ENCODE results near the gene TTLL6.

Gene TTLL6

DNA sequence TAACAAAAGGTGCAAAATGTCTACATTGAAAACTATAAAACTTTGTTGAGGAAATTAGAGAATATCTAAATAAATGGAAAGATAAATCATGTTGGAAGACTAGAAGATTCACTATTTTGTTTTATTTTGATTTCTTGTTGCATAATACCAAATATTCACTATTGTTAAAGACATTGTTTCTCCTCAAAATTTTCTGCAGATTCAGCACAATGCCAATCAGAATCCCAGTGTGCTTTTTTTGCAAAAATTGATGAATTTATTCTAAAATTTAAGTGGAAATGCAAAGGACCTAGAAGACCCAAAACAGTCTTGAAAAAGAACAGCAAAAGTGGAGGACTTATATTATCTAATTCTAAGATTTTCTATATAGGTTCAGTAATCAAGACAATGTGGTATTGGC lies 40.4 kb downstream of the TTLL6 start:
- no peaks in the 10 kb centered on the region for H3K27me3 ChIP-seq (ENCODE audit: insufficient read depth, insufficient read length)
- no peak overlapping the region for H3K4me3 ChIP-seq (ENCODE audit: insufficient read length, low read depth)
- H3K4me1 ChIP-seq (ENCODE audit: insufficient read depth, insufficient read length) = no peaks in the 10 kb centered on the region
- no peak for DNase-seq (ENCODE audit: low read depth, low spot score)
- no peaks in the 10 kb centered on the region for H3K36me3 ChIP-seq (ENCODE audit: insufficient read depth, insufficient read length, low read length)
- TF ChIP-seq YY1 (IDR thresholded peaks at IDR 0.05; ENCODE audit: insufficient read depth, insufficient read length) = no peak
- TF ChIP-seq SUZ12 (IDR thresholded peaks at IDR 0.05; ENCODE audit: extremely low read depth, insufficient read depth, insufficient read length) = no peak
- no peak for TF ChIP-seq ZNF274 (IDR thresholded peaks at IDR 0.05; ENCODE audit: low read depth, low read length)
- H3K9ac ChIP-seq (ENCODE audit: insufficient read length, low read depth) = no peak overlapping the region
- no peaks in the 10 kb centered on the region for H3K9me3 ChIP-seq (ENCODE audit: insufficient read depth, low read length)

DNA sequence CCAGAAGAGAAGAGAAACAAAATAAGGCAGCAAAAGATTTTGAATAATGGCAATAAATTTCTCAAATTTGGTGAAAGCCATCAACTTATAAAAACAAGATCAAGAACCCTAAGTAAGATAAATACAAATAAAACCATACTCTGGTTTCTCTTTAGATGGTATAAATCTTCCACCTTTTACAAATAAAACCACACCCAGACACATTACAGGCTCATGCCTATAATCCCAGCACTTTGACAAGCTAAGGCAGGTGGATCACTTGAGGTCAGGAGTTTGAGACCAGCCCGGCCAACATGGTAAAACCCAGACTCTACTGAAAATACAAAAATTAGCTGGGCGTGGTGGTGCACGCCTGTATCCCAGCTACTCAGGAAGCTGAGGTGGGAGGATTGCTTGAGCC lies 43.8 kb downstream of the TTLL6 start:
- TF ChIP-seq ZNF274 (IDR thresholded peaks at IDR 0.05; ENCODE audit: low read depth, low read length) (no peak), SUZ12 (IDR thresholded peaks at IDR 0.05; ENCODE audit: extremely low read depth, insufficient read depth, insufficient read length) (no peak), YY1 (IDR thresholded peaks at IDR 0.05; ENCODE audit: insufficient read depth, insufficient read length) (no peak)
- Histone ChIP-seq H3K4me1 (ENCODE audit: insufficient read depth, insufficient read length) (no peaks in the 10 kb centered on the region), H3K4me3 (ENCODE audit: insufficient read length, low read depth) (no peak overlapping the region), H3K9ac (ENCODE audit: insufficient read length, low read depth) (no peak overlapping the region), H3K27me3 (ENCODE audit: insufficient read depth, insufficient read length) (no peaks in the 10 kb centered on the region), H3K9me3 (ENCODE audit: insufficient read depth, low read length) (no peaks in the 10 kb centered on the region), H3K36me3 (ENCODE audit: insufficient read depth, insufficient read length, low read length) (no peaks in the 10 kb centered on the region)
- no peak for DNase-seq (ENCODE audit: low read depth, low spot score)

DNA sequence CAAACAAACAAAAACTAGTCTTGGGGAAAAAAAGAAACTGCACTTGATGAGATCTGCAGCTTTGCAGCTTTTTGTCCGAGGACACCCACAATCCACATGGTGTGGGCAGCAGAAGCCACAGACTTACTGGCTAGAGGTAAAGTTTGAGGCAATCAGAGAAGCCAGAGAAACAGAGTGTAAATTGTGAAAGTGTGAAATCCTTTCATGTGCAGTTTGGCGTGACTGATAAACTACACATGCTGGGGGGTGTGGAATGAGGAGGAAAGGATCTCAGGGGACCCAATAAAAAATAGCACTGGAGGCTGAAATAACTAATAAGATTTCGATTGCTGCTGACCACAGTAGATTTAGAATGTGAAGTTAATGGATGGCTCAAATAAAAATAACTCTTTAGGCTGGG lies 46.1 kb downstream of the TTLL6 start:
- Histone ChIP-seq H3K9me3 (ENCODE audit: insufficient read depth, low read length) (no peaks in the 10 kb centered on the region), H3K4me3 (ENCODE audit: insufficient read length, low read depth) (no peak overlapping the region), H3K27me3 (ENCODE audit: insufficient read depth, insufficient read length) (peaks cover 3% of the 10 kb centered on the region), H3K4me1 (ENCODE audit: insufficient read depth, insufficient read length) (no peaks in the 10 kb centered on the region), H3K9ac (ENCODE audit: insufficient read length, low read depth) (no peak overlapping the region), H3K36me3 (ENCODE audit: insufficient read depth, insufficient read length, low read length) (no peaks in the 10 kb centered on the region)
- no peak for DNase-seq (ENCODE audit: low read depth, low spot score)
- TF ChIP-seq YY1 (IDR thresholded peaks at IDR 0.05; ENCODE audit: insufficient read depth, insufficient read length) = no peak
- TF ChIP-seq ZNF274 (IDR thresholded peaks at IDR 0.05; ENCODE audit: low read depth, low read length) = no peak
- TF ChIP-seq SUZ12 (IDR thresholded peaks at IDR 0.05; ENCODE audit: extremely low read depth, insufficient read depth, insufficient read length) = no peak

DNA sequence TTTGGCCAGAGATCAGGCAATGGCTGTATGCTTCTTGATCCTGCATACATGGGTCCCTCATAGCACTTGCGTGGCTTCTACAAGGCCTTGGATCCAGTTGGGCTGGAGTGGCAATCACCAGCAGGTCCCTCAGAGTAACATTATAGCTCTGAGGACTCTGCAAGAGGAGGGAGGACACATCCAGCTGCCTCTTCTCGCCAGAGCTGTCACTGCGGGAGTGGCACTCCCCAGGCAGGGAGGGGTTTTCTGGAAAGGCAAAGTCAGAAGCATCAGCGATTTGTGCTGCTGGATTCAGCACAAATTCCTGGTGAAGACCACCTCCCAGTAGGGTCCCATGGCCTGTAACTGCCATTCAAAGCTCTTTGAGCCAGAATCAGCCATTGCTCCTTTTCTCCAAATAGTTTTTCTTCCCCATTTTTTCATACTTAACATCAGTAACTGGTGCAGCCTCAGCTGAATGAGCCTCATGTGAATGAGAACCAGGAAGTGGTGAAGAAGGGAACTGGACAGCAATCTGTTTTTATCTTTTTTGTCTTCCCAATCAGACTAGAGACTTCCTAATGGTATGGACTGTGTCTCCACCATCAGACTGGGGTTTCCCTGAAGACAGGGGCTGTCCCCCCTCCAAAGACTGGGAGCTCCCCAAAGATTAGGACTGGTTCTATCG lies 47.9 kb downstream of the TTLL6 start:
- H3K36me3 ChIP-seq (ENCODE audit: insufficient read depth, insufficient read length, low read length) = no peaks in the 10 kb centered on the region
- H3K9me3 ChIP-seq (ENCODE audit: insufficient read depth, low read length) = no peaks in the 10 kb centered on the region
- TF ChIP-seq SUZ12 (IDR thresholded peaks at IDR 0.05; ENCODE audit: extremely low read depth, insufficient read depth, insufficient read length) (no peak), YY1 (IDR thresholded peaks at IDR 0.05; ENCODE audit: insufficient read depth, insufficient read length) (no peak), ZNF274 (IDR thresholded peaks at IDR 0.05; ENCODE audit: low read depth, low read length) (no peak)
- DNase-seq (ENCODE audit: low read depth, low spot score) = no peak
- H3K27me3 ChIP-seq (ENCODE audit: insufficient read depth, insufficient read length) = peaks cover 3% of the 10 kb centered on the region
- H3K4me3 ChIP-seq (ENCODE audit: insufficient read length, low read depth) = no peak overlapping the region
- no peaks in the 10 kb centered on the region for H3K4me1 ChIP-seq (ENCODE audit: insufficient read depth, insufficient read length)
- H3K9ac ChIP-seq (ENCODE audit: insufficient read length, low read depth) = no peak overlapping the region

DNA sequence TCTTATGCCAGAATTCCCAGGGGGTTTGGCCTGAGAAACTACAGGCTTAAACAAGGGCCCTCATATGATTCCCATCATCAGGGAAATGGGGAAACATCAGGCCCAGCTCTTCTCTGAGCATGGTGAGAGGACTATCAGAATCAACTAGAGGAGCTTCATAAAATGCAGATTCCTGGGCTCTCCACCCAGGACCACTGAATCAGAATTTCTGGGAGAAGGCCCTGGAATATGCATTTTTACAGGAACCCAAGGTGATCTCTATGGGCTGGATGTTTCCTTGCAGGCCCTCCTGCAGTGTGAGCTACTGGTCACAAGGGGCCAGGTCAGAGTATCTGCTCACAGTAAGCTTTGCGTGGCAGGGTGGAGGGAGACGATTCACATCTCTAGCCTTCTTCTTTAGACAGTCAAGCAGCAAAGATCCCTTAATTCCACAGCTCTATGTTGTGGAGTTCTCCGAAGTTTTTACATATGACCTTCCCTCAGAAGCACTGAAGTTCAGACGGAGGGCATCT lies 49.7 kb downstream of the TTLL6 start:
- H3K9me3 ChIP-seq (ENCODE audit: insufficient read depth, low read length) = no peaks in the 10 kb centered on the region
- H3K4me3 ChIP-seq (ENCODE audit: insufficient read length, low read depth) = no peak overlapping the region
- no peak for DNase-seq (ENCODE audit: low read depth, low spot score)
- no peaks in the 10 kb centered on the region for H3K4me1 ChIP-seq (ENCODE audit: insufficient read depth, insufficient read length)
- H3K27me3 ChIP-seq (ENCODE audit: insufficient read depth, insufficient read length) = peaks cover 7% of the 10 kb centered on the region
- no peak overlapping the region for H3K9ac ChIP-seq (ENCODE audit: insufficient read length, low read depth)
- H3K36me3 ChIP-seq (ENCODE audit: insufficient read depth, insufficient read length, low read length) = no peaks in the 10 kb centered on the region
- TF ChIP-seq YY1 (IDR thresholded peaks at IDR 0.05; ENCODE audit: insufficient read depth, insufficient read length) (no peak), SUZ12 (IDR thresholded peaks at IDR 0.05; ENCODE audit: extremely low read depth, insufficient read depth, insufficient read length) (no peak), ZNF274 (IDR thresholded peaks at IDR 0.05; ENCODE audit: low read depth, low read length) (no peak)

DNA sequence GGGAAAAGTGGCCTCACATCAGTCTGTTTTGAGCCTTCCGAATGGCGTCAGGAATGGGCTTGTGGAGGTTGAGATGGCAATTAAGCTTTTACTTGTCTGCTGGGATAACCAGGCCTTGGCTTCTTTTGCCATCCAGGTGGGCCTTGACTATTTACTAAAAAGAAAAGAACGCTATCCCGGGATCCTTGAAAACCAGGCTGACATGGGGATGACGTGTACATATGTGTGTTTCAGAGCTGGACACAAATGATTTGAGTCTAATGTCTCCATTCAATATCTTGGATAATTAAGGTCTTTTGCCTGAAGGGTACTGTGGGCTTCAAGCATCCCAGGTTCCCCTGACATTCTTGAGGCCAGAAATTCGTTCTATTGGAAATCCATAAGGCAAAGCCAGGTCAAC lies 55.9 kb downstream of the TTLL6 start:
- no peaks in the 10 kb centered on the region for H3K36me3 ChIP-seq (ENCODE audit: insufficient read depth, insufficient read length, low read length)
- H3K4me1 ChIP-seq (ENCODE audit: insufficient read depth, insufficient read length) = no peaks in the 10 kb centered on the region
- TF ChIP-seq YY1 (IDR thresholded peaks at IDR 0.05; ENCODE audit: insufficient read depth, insufficient read length) (no peak), SUZ12 (IDR thresholded peaks at IDR 0.05; ENCODE audit: extremely low read depth, insufficient read depth, insufficient read length) (no peak), ZNF274 (IDR thresholded peaks at IDR 0.05; ENCODE audit: low read depth, low read length) (no peak)
- no peak overlapping the region for H3K9ac ChIP-seq (ENCODE audit: insufficient read length, low read depth)
- peaks cover 53% of the 10 kb centered on the region for H3K27me3 ChIP-seq (ENCODE audit: insufficient read depth, insufficient read length)
- no peak overlapping the region for H3K4me3 ChIP-seq (ENCODE audit: insufficient read length, low read depth)
- DNase-seq (ENCODE audit: low read depth, low spot score) = no peak
- no peaks in the 10 kb centered on the region for H3K9me3 ChIP-seq (ENCODE audit: insufficient read depth, low read length)

DNA sequence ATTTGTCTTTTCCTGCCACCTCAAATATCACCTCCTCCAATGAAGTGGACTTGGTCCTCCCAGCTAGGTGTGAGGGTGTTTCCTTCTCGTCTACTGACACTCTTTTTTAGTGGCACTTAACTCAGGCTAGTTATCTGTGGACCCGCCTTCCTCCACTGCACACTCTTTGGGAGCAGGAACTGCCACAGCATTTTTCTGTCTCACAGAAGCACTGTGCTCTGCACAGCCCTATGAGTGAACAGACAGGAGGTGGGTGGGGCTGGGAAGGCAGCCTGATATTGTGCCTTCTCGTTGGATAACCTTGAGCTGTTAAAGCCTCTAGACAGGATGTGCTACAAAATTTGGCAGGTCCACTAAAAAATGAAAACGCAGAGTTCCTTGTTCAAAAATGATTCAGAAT lies 56.6 kb downstream of the TTLL6 start:
- Histone ChIP-seq H3K27me3 (ENCODE audit: insufficient read depth, insufficient read length) (peaks cover 59% of the 10 kb centered on the region), H3K9me3 (ENCODE audit: insufficient read depth, low read length) (no peaks in the 10 kb centered on the region), H3K4me3 (ENCODE audit: insufficient read length, low read depth) (no peak overlapping the region), H3K36me3 (ENCODE audit: insufficient read depth, insufficient read length, low read length) (no peaks in the 10 kb centered on the region), H3K9ac (ENCODE audit: insufficient read length, low read depth) (no peak overlapping the region), H3K4me1 (ENCODE audit: insufficient read depth, insufficient read length) (no peaks in the 10 kb centered on the region)
- DNase-seq (ENCODE audit: low read depth, low spot score) = no peak
- TF ChIP-seq SUZ12 (IDR thresholded peaks at IDR 0.05; ENCODE audit: extremely low read depth, insufficient read depth, insufficient read length) = no peak
- TF ChIP-seq ZNF274 (IDR thresholded peaks at IDR 0.05; ENCODE audit: low read depth, low read length) = no peak
- TF ChIP-seq YY1 (IDR thresholded peaks at IDR 0.05; ENCODE audit: insufficient read depth, insufficient read length) = no peak
